BJ (cell line): ENCODE measurements around the gene UBE4A. TPM values are rescaled to one million over a fixed set of nuclear protein-coding genes. Genes with fewer than 3 reads are reported as not detected.

Experiments
- polyA plus RNA-seq: library from polyadenylated mRNA; depleted of rRNA; stranded (reverse); fragments of >200 nt; gene quantifications from 2 replicates; pipeline ENCODE4 v1.2.3, GENCODE V29; 2011; rRNA removed
- small RNA-seq: library from RNA; depleted of rRNA; stranded (forward); fragments of <200 nt; gene quantifications from one replicate; pipeline ENCODE3, GENCODE V24; 2012; ENCODE audit warnings: low replicate concordance, low read depth; ENCODE audit not compliant: insufficient read length

Gene UBE4A
- polyA plus RNA-seq, 1 experiment = 15.9 TPM

Small RNA genes lying within 50 kb of the gene (small RNA-seq; reads per million reads assigned to genes)
- gene AP001582.1 = not detected

Other genes with a start within 250 kb of the UBE4A start
- 0.36 and 0.43 TPM in 2 replicates for gene SCN4B, start 206.8 kb upstream of the UBE4A start, polyA plus RNA-seq
- gene SCN2B, start 183.0 kb upstream of the UBE4A start, polyA plus RNA-seq = not detected in 2 replicates
- not detected in 2 replicates for gene JAML, start 134.6 kb upstream of the UBE4A start, polyA plus RNA-seq
- 0.39 and 0.53 TPM in 2 replicates for gene MPZL3, start 107.2 kb upstream of the UBE4A start, polyA plus RNA-seq
- not detected in 2 replicates for gene MPZL2, start 95.3 kb upstream of the UBE4A start, polyA plus RNA-seq
- gene CD3E, start 54.9 kb upstream of the UBE4A start, polyA plus RNA-seq = not detected in 2 replicates
- not detected in 2 replicates for gene CD3D, start 16.9 kb upstream of the UBE4A start, polyA plus RNA-seq
- not detected in 2 replicates for gene CD3G, start 15.3 kb upstream of the UBE4A start, polyA plus RNA-seq
- gene ATP5MG, start 42.0 kb downstream of the UBE4A start, polyA plus RNA-seq = 170 and 266 TPM in 2 replicates
- gene KMT2A, start 76.9 kb downstream of the UBE4A start, polyA plus RNA-seq = 19.8 and 21.9 TPM in 2 replicates
- not detected in 2 replicates for gene TTC36, start 167.9 kb downstream of the UBE4A start, polyA plus RNA-seq
- 16.1 and 30.2 TPM in 2 replicates for gene TMEM25, start 171.6 kb downstream of the UBE4A start, polyA plus RNA-seq
- gene IFT46, start 206.3 kb downstream of the UBE4A start, polyA plus RNA-seq = 34.8 and 41.4 TPM in 2 replicates
- gene ARCN1, start 212.8 kb downstream of the UBE4A start, polyA plus RNA-seq = 206 and 286 TPM in 2 replicates
- gene PHLDB1, start 248.0 kb downstream of the UBE4A start, polyA plus RNA-seq = 51.1 and 74.7 TPM in 2 replicates